K562 (cell line): ENCODE data around the gene KIT.

ENCODE experiments used
- ATF7 ChIP-seq: fragments of 450-650 bp; IDR thresholded peaks from 2 replicates; pipeline ENCODE4 v1.7.1; 2014; ENCODE audit warnings: mild to moderate bottlenecking, moderate library complexity
- CEBPB ChIP-seq: fragments of 450-650 bp; IDR thresholded peaks from 2 replicates; pipeline ENCODE4 v1.6.1; 2016; ENCODE audit warnings: missing genetic modification characterization, missing compliant biosample characterization
- CTCF ChIP-seq, 3 experiments: IDR thresholded peaks in 2 of 3; conservative IDR thresholded peaks in 1 of 3; 2 replicates each; pipeline ENCODE4 v1.5.1; 2011 to 2012; ENCODE audit warnings: low read length in 3 of 3, mild to moderate bottlenecking in 3 of 3, control low read depth in 2 of 3, improper control_type of control experiment in 1 of 3, inconsistent platforms in 1 of 3, low read depth in 1 of 3, mixed read lengths in 1 of 3, moderate library complexity in 1 of 3; ENCODE audit not compliant: insufficient read depth in 2 of 3
- MCM3 ChIP-seq: fragments of 450-650 bp; IDR thresholded peaks from 2 replicates; pipeline ENCODE4 v1.6.1; 2016
- NFXL1 ChIP-seq: fragments of 450-650 bp; formaldehyde crosslinking; IDR thresholded peaks from 2 replicates; pipeline ENCODE4 v1.4.0; 2021; ENCODE audit warnings: mild to moderate bottlenecking
- NR2C2 ChIP-seq, 2 experiments: fragments of 200-800 bp in 1 of 2; sonication (Bioruptor generic) in 1 of 2; sonication (generic) in 1 of 2; formaldehyde crosslinking in 1 of 2; IDR thresholded peaks; 2 replicates each; pipeline versions ENCODE4 v1.6.1 to v1.8.0; 2016 to 2022; ENCODE audit warnings: mild to moderate bottlenecking in 1 of 2, missing compliant biosample characterization in 1 of 2, missing genetic modification characterization in 1 of 2, missing genetic modification reagents in 1 of 2
- POLR2A ChIP-seq: fragments of 450-650 bp; conservative IDR thresholded peaks from 2 replicates; pipeline ENCODE4 v1.6.1; 2016
- ZNF282 ChIP-seq: sonication (generic); formaldehyde crosslinking; IDR thresholded peaks from 2 replicates; pipeline ENCODE4 v1.8.1; 2023; ENCODE audit warnings: missing genetic modification reagents
- ZNF740 ChIP-seq, 3 experiments: fragments of 200-800 bp in 1 of 3; sonication (Bioruptor generic) in 1 of 3; sonication (generic) in 1 of 3; formaldehyde crosslinking in 1 of 3; IDR thresholded peaks; 2 replicates each; pipeline versions ENCODE4 v1.6.1 to v1.8.0; 2016 to 2022; ENCODE audit warnings: mild to moderate bottlenecking in 2 of 3, missing compliant biosample characterization in 2 of 3, missing genetic modification characterization in 2 of 3, missing genetic modification reagents in 1 of 3

GRCh38 chr4:54625391-54625790 lies 32.4 kb upstream of the KIT start:
- TF ChIP-seq CTCF (IDR thresholded peaks at IDR 0.05 in 2 of 3, conservative IDR thresholded peaks at IDR 0.05 in 1 of 3; ENCODE audit: insufficient read depth in 2 of 3, low read depth in 1 of 3, low read length in 3 of 3) (no peak), NR2C2 (CRISPR knock-in tag; IDR thresholded peaks at IDR 0.05) (no peak), NR2C2 (tag; IDR thresholded peaks at IDR 0.05) (no peak), MCM3 (no peak), ZNF282 (CRISPR knock-in tag) (no peak), NFXL1 (CRISPR knock-in tag) (no peak), CEBPB (tag) (no peak), POLR2A (no peak), ATF7 (no peak), ZNF740 (CRISPR knock-in tag; IDR thresholded peaks at IDR 0.05) (no peak), ZNF740 (tag; IDR thresholded peaks at IDR 0.05) (no peak)
